Astrocyte (in vitro differentiated cells and primary cell): ENCODE results near the gene SPO11.

ENCODE experiments used
- CTCF ChIP-seq: IDR thresholded peaks from 2 replicates; pipeline ENCODE4 v1.5.1; 2011; ENCODE audit warnings: low read depth, mild to moderate bottlenecking, inconsistent platforms, low read length, moderate library complexity; ENCODE audit not compliant: insufficient read depth
- EZH2 ChIP-seq: IDR thresholded peaks from 2 replicates; pipeline ENCODE4 v1.6.1; 2012; ENCODE audit warnings: mild to moderate bottlenecking, low read length, inconsistent platforms; ENCODE audit not compliant: insufficient read depth

GRCh38 chr20:57319584-57319983 is 10.0 kb upstream of the SPO11 start:
- TF ChIP-seq CTCF = no peak
- TF ChIP-seq EZH2 = no peak
